Parathyroid adenoma (tissue), 2 donors: Measurements from ENCODE around the gene OVCA2.

Experiments
- H2AFZ ChIP-seq: fragments of 300-600 bp; sonication (generic); one replicate; pipeline ENCODE4 v1.7.0; 2017; ENCODE audit warnings: antibody characterized with exemption, mild to moderate bottlenecking
- H3K27ac ChIP-seq: fragments of 300-600 bp; sonication (generic); one replicate; pipeline ENCODE4 v1.7.0; 2017
- H3K27me3 ChIP-seq: fragments of 300-600 bp; sonication (generic); one replicate; pipeline ENCODE4 v1.7.0; 2017; ENCODE audit warnings: low read length; ENCODE audit not compliant: control insufficient read depth, insufficient read depth
- H3K36me3 ChIP-seq: fragments of 300-600 bp; sonication (generic); one replicate; pipeline ENCODE4 v1.7.0; 2017; ENCODE audit warnings: low read length; ENCODE audit not compliant: control insufficient read depth, insufficient read depth
- H3K4me1 ChIP-seq: fragments of 300-600 bp; sonication (generic); one replicate; pipeline ENCODE4 v1.7.0; 2017; ENCODE audit warnings: control low read depth
- H3K4me2 ChIP-seq: fragments of 300-600 bp; sonication (generic); one replicate; pipeline ENCODE4 v1.7.0; 2017; ENCODE audit warnings: low read length
- H3K4me3 ChIP-seq: fragments of 300-600 bp; sonication (generic); one replicate; pipeline ENCODE4 v1.7.0; 2017; ENCODE audit warnings: low read depth, low read length
- H3K79me2 ChIP-seq: fragments of 300-600 bp; sonication (generic); one replicate; pipeline ENCODE4 v1.7.0; 2017; ENCODE audit warnings: control low read depth
- H3K9ac ChIP-seq: fragments of 300-600 bp; sonication (generic); one replicate; pipeline ENCODE4 v1.7.0; 2017; ENCODE audit warnings: mild to moderate bottlenecking
- H3K9me3 ChIP-seq: fragments of 300-600 bp; sonication (generic); one replicate; pipeline ENCODE4 v1.7.0; 2017; ENCODE audit warnings: low read length; ENCODE audit not compliant: control insufficient read depth
- TF ChIP-seq, protein P1 (sequence below): fragments of 300-600 bp; sonication (generic); IDR thresholded peaks from one replicate; pipeline ENCODE4 v1.7.0; 2017; ENCODE audit warnings: antibody characterized with exemption, mild to moderate bottlenecking
- donor health status: primary hyperparathyroidism.

The OVCA2 gene

DNA sequence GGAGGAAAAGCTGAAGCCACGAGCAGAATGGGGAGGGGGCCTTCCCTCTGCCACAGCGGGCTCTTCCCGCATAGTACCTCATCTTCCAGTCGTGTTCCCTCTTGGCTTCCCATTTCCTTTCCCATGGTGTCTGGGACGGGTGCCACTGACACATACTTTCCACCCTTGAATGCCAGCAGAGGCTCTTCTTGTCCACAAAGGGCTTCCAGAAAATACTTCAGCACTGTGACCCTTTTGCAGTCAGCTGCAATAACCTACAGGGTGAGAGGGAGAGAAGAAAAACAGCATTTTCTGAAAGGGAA lies 43.8 kb downstream of the OVCA2 start:
- H3K4me1 ChIP-seq, result peaks cover 27% of the 10 kb centered on the region
- TF ChIP-seq, protein P1, sequence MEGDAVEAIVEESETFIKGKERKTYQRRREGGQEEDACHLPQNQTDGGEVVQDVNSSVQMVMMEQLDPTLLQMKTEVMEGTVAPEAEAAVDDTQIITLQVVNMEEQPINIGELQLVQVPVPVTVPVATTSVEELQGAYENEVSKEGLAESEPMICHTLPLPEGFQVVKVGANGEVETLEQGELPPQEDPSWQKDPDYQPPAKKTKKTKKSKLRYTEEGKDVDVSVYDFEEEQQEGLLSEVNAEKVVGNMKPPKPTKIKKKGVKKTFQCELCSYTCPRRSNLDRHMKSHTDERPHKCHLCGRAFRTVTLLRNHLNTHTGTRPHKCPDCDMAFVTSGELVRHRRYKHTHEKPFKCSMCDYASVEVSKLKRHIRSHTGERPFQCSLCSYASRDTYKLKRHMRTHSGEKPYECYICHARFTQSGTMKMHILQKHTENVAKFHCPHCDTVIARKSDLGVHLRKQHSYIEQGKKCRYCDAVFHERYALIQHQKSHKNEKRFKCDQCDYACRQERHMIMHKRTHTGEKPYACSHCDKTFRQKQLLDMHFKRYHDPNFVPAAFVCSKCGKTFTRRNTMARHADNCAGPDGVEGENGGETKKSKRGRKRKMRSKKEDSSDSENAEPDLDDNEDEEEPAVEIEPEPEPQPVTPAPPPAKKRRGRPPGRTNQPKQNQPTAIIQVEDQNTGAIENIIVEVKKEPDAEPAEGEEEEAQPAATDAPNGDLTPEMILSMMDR, result no peak
- no peak overlapping the region for H3K4me2 ChIP-seq
- H3K27me3 ChIP-seq, result no peaks in the 10 kb centered on the region
- no peak overlapping the region for H3K9ac ChIP-seq
- H3K4me3 ChIP-seq, result no peak overlapping the region
- no peaks in the 10 kb centered on the region for H3K9me3 ChIP-seq
- no peak overlapping the region for H2AFZ ChIP-seq
- peak overlapping the region; percentile 75 for H3K27ac ChIP-seq
- no peaks in the 10 kb centered on the region for H3K36me3 ChIP-seq
- no peaks in the 10 kb centered on the region for H3K79me2 ChIP-seq

DNA sequence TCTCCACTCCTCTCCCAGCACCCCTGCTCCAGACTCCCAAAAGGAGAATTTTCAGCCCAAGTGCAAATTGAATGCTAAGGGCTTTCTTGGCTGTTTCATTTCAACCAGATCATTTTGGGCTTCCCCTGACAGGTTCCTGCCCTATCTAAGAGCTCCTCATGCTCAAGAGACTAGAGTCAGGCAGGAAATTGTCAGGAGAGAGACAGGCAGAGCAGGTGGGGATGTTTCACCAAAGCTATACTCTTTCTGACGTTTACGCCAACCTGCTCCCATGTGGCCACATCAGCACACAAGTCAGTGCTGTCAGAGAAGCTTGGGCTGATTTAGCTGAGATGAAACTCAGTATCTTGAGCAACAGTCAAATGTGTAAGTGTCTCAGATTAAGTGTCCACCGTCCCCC lies 44.5 kb downstream of the OVCA2 start:
- TF ChIP-seq, protein P1, result no peak
- Histone ChIP-seq H3K36me3 (no peaks in the 10 kb centered on the region), H3K4me2 (no peak overlapping the region), H3K79me2 (no peaks in the 10 kb centered on the region), H3K9ac (no peak overlapping the region), H2AFZ (no peak overlapping the region), H3K27ac (no peak overlapping the region), H3K27me3 (no peaks in the 10 kb centered on the region), H3K4me3 (no peak overlapping the region), H3K4me1 (peaks cover 27% of the 10 kb centered on the region), H3K9me3 (no peaks in the 10 kb centered on the region)

DNA sequence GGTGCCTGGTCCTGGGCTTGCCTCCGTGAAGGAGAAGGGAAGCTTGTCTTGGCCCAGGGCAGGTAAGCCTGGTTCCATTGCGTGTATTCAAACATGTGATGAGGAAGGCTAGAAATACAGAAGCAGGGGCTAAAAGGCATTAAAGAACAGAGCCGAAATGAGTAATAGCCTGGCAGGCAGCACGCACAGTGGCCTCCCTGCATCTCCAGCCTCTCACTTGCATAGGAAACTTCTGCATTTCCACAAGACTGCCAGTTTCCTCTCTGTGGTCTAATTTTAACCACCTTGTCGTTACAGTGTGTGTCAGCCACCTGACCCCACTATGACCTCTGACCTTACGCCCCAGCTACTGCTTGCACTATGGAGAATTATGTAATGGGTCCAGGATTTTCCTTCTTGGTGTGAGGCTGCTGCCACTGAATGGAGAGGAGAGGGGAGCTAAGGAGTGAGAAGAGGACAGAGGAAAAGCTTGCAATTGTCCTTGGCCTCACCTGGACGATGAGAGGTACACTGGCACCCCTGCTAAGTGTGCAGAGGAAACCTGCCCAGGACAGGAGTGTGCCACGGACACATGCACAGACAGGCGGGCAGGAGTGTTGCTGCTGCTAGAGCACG lies 45.9 kb downstream of the OVCA2 start:
- no peaks in the 10 kb centered on the region for H3K27me3 ChIP-seq
- H3K79me2 ChIP-seq, result no peaks in the 10 kb centered on the region
- H3K27ac ChIP-seq, result peak overlapping the region; percentile 51
- no peak overlapping the region for H3K9ac ChIP-seq
- no peaks in the 10 kb centered on the region for H3K36me3 ChIP-seq
- H3K9me3 ChIP-seq, result no peaks in the 10 kb centered on the region
- peaks cover 27% of the 10 kb centered on the region for H3K4me1 ChIP-seq
- no peak overlapping the region for H3K4me2 ChIP-seq
- no peak overlapping the region for H3K4me3 ChIP-seq
- TF ChIP-seq, protein P1, result no peak
- no peak overlapping the region for H2AFZ ChIP-seq

DNA sequence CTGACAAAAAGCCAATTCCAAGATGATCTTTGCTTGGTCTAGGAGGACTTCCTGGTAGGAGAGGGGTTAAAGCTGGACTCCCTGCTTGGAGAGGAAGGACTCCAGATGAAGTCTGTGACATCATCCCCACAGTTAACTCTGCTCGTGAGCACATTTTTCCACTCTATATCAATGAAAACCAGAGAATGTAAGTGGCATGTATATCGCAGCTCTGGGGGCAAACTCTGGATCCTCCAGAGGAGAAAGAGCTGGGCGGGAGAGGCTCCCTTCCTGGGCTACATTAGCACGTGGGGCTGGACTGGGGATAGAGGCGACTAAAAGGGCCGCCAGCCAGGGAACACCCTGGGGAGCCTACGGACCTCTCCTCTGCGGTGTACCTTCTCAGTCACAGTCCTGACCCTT lies 47.2 kb downstream of the OVCA2 start:
- peak overlapping the region; percentile 61 for H3K27ac ChIP-seq
- H3K4me1 ChIP-seq, result peaks cover 27% of the 10 kb centered on the region

DNA sequence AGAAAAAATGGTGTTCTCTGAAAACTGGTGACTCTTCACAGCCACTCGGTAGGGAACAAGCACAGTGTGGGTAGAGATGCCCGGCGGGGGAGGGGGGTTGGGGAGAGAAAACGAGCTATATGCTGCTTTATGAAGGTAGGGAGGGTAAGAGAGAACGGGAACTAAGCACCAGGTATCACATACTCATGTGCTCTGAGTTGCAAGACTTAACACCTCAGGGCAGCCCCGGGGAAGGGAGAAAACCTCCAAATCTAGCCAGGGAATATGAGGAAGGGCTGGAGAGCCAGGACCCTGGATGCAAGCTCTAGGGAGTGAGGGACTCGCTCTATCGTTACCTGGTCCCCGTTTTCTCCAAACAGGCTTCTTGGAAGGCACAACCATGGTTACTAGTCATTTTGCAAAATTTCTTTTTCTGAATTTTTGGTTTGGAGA lies 48.4 kb downstream of the OVCA2 start:
- no peak overlapping the region for H3K9ac ChIP-seq
- H3K27me3 ChIP-seq, result no peaks in the 10 kb centered on the region
- H3K4me1 ChIP-seq, result peaks cover 20% of the 10 kb centered on the region
- H3K9me3 ChIP-seq, result no peaks in the 10 kb centered on the region
- H3K36me3 ChIP-seq, result no peaks in the 10 kb centered on the region
- H3K27ac ChIP-seq, result no peak overlapping the region
- no peak overlapping the region for H2AFZ ChIP-seq
- TF ChIP-seq, protein P1, result no peak
- H3K79me2 ChIP-seq, result no peaks in the 10 kb centered on the region
- H3K4me3 ChIP-seq, result peak overlapping the region; percentile 42
- H3K4me2 ChIP-seq, result no peak overlapping the region

More for the DNA sequence above, 47.2 kb downstream of the OVCA2 start:
- Histone ChIP-seq H3K27me3 (no peaks in the 10 kb centered on the region), H3K9me3 (no peaks in the 10 kb centered on the region), H3K9ac (no peak overlapping the region), H2AFZ (peak overlapping the region; percentile 47), H3K36me3 (no peaks in the 10 kb centered on the region), H3K79me2 (no peaks in the 10 kb centered on the region), H3K4me2 (peak overlapping the region; percentile 74), H3K4me3 (peak overlapping the region; percentile 42)
- TF ChIP-seq, protein P1, result no peak
